Adrenal gland (tissue), 5 donors: ENCODE results near the gene MCCC1.

Experiments
- CTCF ChIP-seq, 6 experiments: fragments of 450-650 bp in 4 of 6; fragments of 200-600 bp in 2 of 6; sonication (generic) in 1 of 6; IDR thresholded peaks; 1 replicate in 5 of 6; 2 replicates in 1 of 6; pipeline versions ENCODE4 v1.5.1 to v1.8.0; 2016 to 2021; ENCODE audit warnings: antibody characterized with exemption in 6 of 6, mild to moderate bottlenecking in 2 of 6, moderate library complexity in 1 of 6
- POLR2A ChIP-seq, 2 donors: fragments of 450-650 bp; IDR thresholded peaks; one replicate each; pipeline ENCODE4 v1.6.1; 2017; ENCODE audit warnings: antibody characterized with exemption in 2 of 2, mild to moderate bottlenecking in 2 of 2, moderate library complexity in 1 of 2
- donor health status: DM: no; HTN: no; CAD: no.

- TF ChIP-seq POLR2A (IDR thresholded peaks at IDR 0.05) (no peak), CTCF (IDR thresholded peaks at IDR 0.05) (no peak)
Observed at GRCh38 chr3:183018421-183019192, 80.7 kb downstream of the MCCC1 start.
